Right cardiac atrium (tissue), 5 donors: Measurements from ENCODE around the gene PET100. TPM values are rescaled to one million over a fixed set of nuclear protein-coding genes. Genes with fewer than 3 reads are reported as not detected.
A peak's percentile ranks its signal among the peaks of the same experiment; 100 is the strongest.

ENCODE experiments used
- ATAC-seq, 2 donors: fragments of 200-7000 bp; cut with Tn5 transposase; one replicate each; pipeline versions ENCODE4 v1.8.0 to v1.9.1; 2020; ENCODE audit warnings: moderate library complexity in 2 of 2, mild to moderate bottlenecking in 1 of 2
- DNase-seq, 3 donors: peaks; one replicate each; pipeline ENCODE4 v3.0.0-alpha.2; 2020
- H3K27ac ChIP-seq: one replicate; pipeline ENCODE4 v1.5.1; 2013; ENCODE audit warnings: mild to moderate bottlenecking, low read length, control low read depth, moderate library complexity
- H3K27me3 ChIP-seq: one replicate; pipeline ENCODE4 v1.6.1; 2013; ENCODE audit not compliant: control insufficient read depth, insufficient read depth
- H3K4me1 ChIP-seq: one replicate; pipeline ENCODE4 v1.6.1; 2013; ENCODE audit warnings: low read length; ENCODE audit not compliant: control insufficient read depth, insufficient read depth
- H3K4me3 ChIP-seq: one replicate; pipeline ENCODE4 v1.5.1; 2013; ENCODE audit warnings: low read length, control low read depth
- H3K9me3 ChIP-seq: one replicate; pipeline ENCODE4 v1.6.1; 2013; ENCODE audit warnings: low read length; ENCODE audit not compliant: control insufficient read depth
- WGBS: extraction: QIAGEN DNeasy Blood & Tissue Kit; methylation state at CpG from one replicate; pipeline ENCODE4 v1.1.7; 2013; 5-methylcytosine and 5-hydroxymethylcytosine counted together
- intact Hi-C, 4 donors: fragments of 100-400 bp; cut with DNase I; formaldehyde crosslinking; loops; one replicate each; pipeline versions ENCODE4 v1.11.0 to v1.14.0; 2022 to 2023
- long read RNA-seq, 4 donors: library from polyadenylated mRNA; unstranded; transcript quantifications; one replicate each; pipeline ENCODE4 v2.0.0, GENCODE V29; 2020 to 2021
- polyA plus RNA-seq: library from polyadenylated mRNA; stranded (reverse); fragments of 200-250 nt; gene quantifications from one replicate; pipeline ENCODE4 v1.2.3, GENCODE V29; 2013
- total RNA-seq, 4 donors: library from RNA; stranded (reverse); fragmentation: NEBNext Ultra II Directional; extraction: Animal tissue kit (Norgen Biotek cat#: 25700); gene quantifications; one replicate each; pipeline ENCODE4 v1.2.1, GENCODE V29; 2021
- donor health status: healthy with polysubstance abuse.
- donor health status: DM: no; HTN: yes; CAD: no.
- donor health status: DM: no; HTN: no; CAD: no.
- donor health status: DM: no; HTN: yes; CAD: no; lungs with severe emphysema.
- donor health status: DM: yes; HTN: yes; CAD: no.

Gene PET100
- total RNA-seq (100 to 1,000 TPM; 136 to 194 (median 167) TPM), polyA plus RNA-seq (191 TPM)
- long read RNA-seq, donor 1, transcript PET100-202 (4 exons, 719 nt) = major isoform, 39 of 42 reads
- long read RNA-seq, donor 1, partial matches to known transcripts = 1 of 42 reads
- long read RNA-seq, donor 1, other reads (novel, unspliced or antisense) = 0 of 42 reads
- long read RNA-seq, donor 2, transcript PET100-202 (4 exons, 719 nt) = major isoform, 85 of 93 reads
- long read RNA-seq, donor 2, partial matches to known transcripts = 3 of 93 reads
- long read RNA-seq, donor 2, other reads (novel, unspliced or antisense) = 3 of 93 reads
- long read RNA-seq, donor 3, transcript PET100-202 (4 exons, 719 nt) = major isoform, 15 of 16 reads
- long read RNA-seq, donor 3, partial matches to known transcripts = 0 of 16 reads
- long read RNA-seq, donor 3, other reads (novel, unspliced or antisense) = 0 of 16 reads
- long read RNA-seq, donor 4, transcript PET100-202 (4 exons, 719 nt) = major isoform, 58 of 62 reads
- long read RNA-seq, donor 4, partial matches to known transcripts = 0 of 62 reads
- long read RNA-seq, donor 4, other reads (novel, unspliced or antisense) = 2 of 62 reads

GRCh38 chr19:7629347-7630054, at the start of gene PET100, which contains the start of gene XAB2:
Gene PET100, plus strand, starts transcription at chr19:7629793. Its CDS starts 41 bp downstream, at chr19:7629834.
Gene XAB2, minus strand, starts transcription at chr19:7629545. Its CDS starts 18 bp downstream, at chr19:7629527.
- intact Hi-C loops = no loop called here
- peak within 1 kb of the TSS; percentile 71 for H3K27ac ChIP-seq

GRCh38 chr19:7582446-7582845, 47.1 kb upstream of the PET100 start:
- WGBS = 59% methylated on average over 11 of the region's 11 CpGs
- no peaks in the 10 kb centered on the region for H3K4me1 ChIP-seq
- ATAC-seq = no peak
- DNase-seq = no peak
- H3K27me3 ChIP-seq = no peaks in the 10 kb centered on the region
- no peak overlapping the region for H3K27ac ChIP-seq
- no peaks in the 10 kb centered on the region for H3K9me3 ChIP-seq
- intact Hi-C loops = no loop called here
- H3K4me3 ChIP-seq = no peak overlapping the region

More at GRCh38 chr19:7629347-7630054, at the start of gene PET100, which contains the start of gene XAB2:
- WGBS = under 1% methylated on average over 40 of the region's 40 CpGs
- ATAC-seq (peak; percentile 98), DNase-seq (peak; percentile 95 to 98 (median 97))
- Histone ChIP-seq H3K4me1 (peaks cover 2% of the 10 kb centered on the region), H3K27me3 (no peaks in the 10 kb centered on the region), H3K9me3 (no peaks in the 10 kb centered on the region), H3K4me3 (peak within 1 kb of the TSS; percentile 94)

GRCh38 chr19:7589822-7590221, 39.8 kb upstream of the PET100 start:
- Histone ChIP-seq H3K9me3 (no peaks in the 10 kb centered on the region), H3K4me3 (no peak overlapping the region), H3K27ac (no peak overlapping the region), H3K4me1 (no peaks in the 10 kb centered on the region), H3K27me3 (no peaks in the 10 kb centered on the region)
- DNase-seq = no peak
- intact Hi-C loops = no loop called here
- no peak for ATAC-seq
- WGBS = 89% methylated on average over 7 of the region's 7 CpGs

GRCh38 chr19:7590256-7590655, 39.3 kb upstream of the PET100 start:
- Histone ChIP-seq H3K9me3 (no peaks in the 10 kb centered on the region), H3K4me1 (no peaks in the 10 kb centered on the region), H3K27ac (no peak overlapping the region), H3K27me3 (no peaks in the 10 kb centered on the region), H3K4me3 (no peak overlapping the region)
- intact Hi-C loops = no loop called here
- 58% methylated on average over 8 of the region's 8 CpGs for WGBS
- DNase-seq = no peak
- no peak for ATAC-seq

GRCh38 chr19:7595466-7596133, 34.0 kb upstream of the PET100 start, which contains the start of gene CAMSAP3:
Gene CAMSAP3, plus strand, starts transcription at chr19:7595863. Its CDS starts 140 bp downstream, at chr19:7596003.
- intact Hi-C loops = no loop called here
- Histone ChIP-seq H3K4me3 (peak within 1 kb of the TSS; percentile 57), H3K4me1 (no peaks in the 10 kb centered on the region), H3K9me3 (no peaks in the 10 kb centered on the region), H3K27me3 (no peaks in the 10 kb centered on the region), H3K27ac (no peak within 1 kb of the TSS)
- ATAC-seq = peak; percentile 42 to 47
- no peak for DNase-seq
- under 1% methylated on average over 78 of the region's 78 CpGs for WGBS

- no peak for DNase-seq
- WGBS = 3% methylated on average over 70 of the region's 70 CpGs
- Histone ChIP-seq H3K4me3 (peak overlapping the region; percentile 57), H3K27ac (no peak overlapping the region), H3K9me3 (no peaks in the 10 kb centered on the region), H3K4me1 (no peaks in the 10 kb centered on the region), H3K27me3 (no peaks in the 10 kb centered on the region)
- intact Hi-C loops = no loop called here
- no peak for ATAC-seq
Measured at GRCh38 chr19:7596211-7596937, 33.2 kb upstream of the PET100 start.

- Histone ChIP-seq H3K27me3 (no peaks in the 10 kb centered on the region), H3K4me1 (no peaks in the 10 kb centered on the region), H3K4me3 (no peak overlapping the region), H3K9me3 (no peaks in the 10 kb centered on the region), H3K27ac (no peak overlapping the region)
- 70% methylated on average over 9 of the region's 9 CpGs for WGBS
- ATAC-seq = no peak
- no peak for DNase-seq
- intact Hi-C loops = no loop called here
Measured at GRCh38 chr19:7597689-7598088, 31.9 kb upstream of the PET100 start.

GRCh38 chr19:7598180-7598579, 31.4 kb upstream of the PET100 start:
- DNase-seq (no peak), ATAC-seq (no peak)
- intact Hi-C loops = no loop called here
- WGBS = 63% methylated on average over 6 of the region's 6 CpGs
- no peaks in the 10 kb centered on the region for H3K9me3 ChIP-seq
- no peaks in the 10 kb centered on the region for H3K27me3 ChIP-seq
- H3K4me1 ChIP-seq = no peaks in the 10 kb centered on the region
- no peak overlapping the region for H3K27ac ChIP-seq
- H3K4me3 ChIP-seq = no peak overlapping the region

GRCh38 chr19:7600721-7601120, 28.9 kb upstream of the PET100 start:
- H3K9me3 ChIP-seq = no peaks in the 10 kb centered on the region
- DNase-seq (no peak), ATAC-seq (no peak)
- H3K27ac ChIP-seq = no peak overlapping the region
- intact Hi-C loops = no loop called here
- no peaks in the 10 kb centered on the region for H3K27me3 ChIP-seq
- H3K4me3 ChIP-seq = no peak overlapping the region
- no peaks in the 10 kb centered on the region for H3K4me1 ChIP-seq

- peak; percentile 39 to 57 for ATAC-seq
- Histone ChIP-seq H3K4me3 (no peak overlapping the region), H3K9me3 (no peaks in the 10 kb centered on the region), H3K4me1 (no peaks in the 10 kb centered on the region), H3K27me3 (no peaks in the 10 kb centered on the region), H3K27ac (no peak overlapping the region)
- peak in 2 of 3 donors; percentile 49 to 78 for DNase-seq
- intact Hi-C loops = no loop called here
- 32% methylated on average over 15 of the region's 15 CpGs for WGBS
Measured at GRCh38 chr19:7602240-7602934, 27.2 kb upstream of the PET100 start.
